HG03558 (cell line): ENCODE data around the gene RIMKLB.
"Not testable (repeated sequence)": the region's sequence is repeated elsewhere in the genome, so short reads cannot be mapped to it uniquely, and the experiment has no call there.

Source experiments
- ATAC-seq: cut with Tn5 transposase; IDR thresholded peaks from one replicate; pipeline ENCODE4 v1.9.1; 2021; ENCODE audit warnings: moderate number of reproducible peaks; ENCODE audit not compliant: unreplicated experiment; ENCODE audit errors: extremely low read depth

The RIMKLB gene

DNA sequence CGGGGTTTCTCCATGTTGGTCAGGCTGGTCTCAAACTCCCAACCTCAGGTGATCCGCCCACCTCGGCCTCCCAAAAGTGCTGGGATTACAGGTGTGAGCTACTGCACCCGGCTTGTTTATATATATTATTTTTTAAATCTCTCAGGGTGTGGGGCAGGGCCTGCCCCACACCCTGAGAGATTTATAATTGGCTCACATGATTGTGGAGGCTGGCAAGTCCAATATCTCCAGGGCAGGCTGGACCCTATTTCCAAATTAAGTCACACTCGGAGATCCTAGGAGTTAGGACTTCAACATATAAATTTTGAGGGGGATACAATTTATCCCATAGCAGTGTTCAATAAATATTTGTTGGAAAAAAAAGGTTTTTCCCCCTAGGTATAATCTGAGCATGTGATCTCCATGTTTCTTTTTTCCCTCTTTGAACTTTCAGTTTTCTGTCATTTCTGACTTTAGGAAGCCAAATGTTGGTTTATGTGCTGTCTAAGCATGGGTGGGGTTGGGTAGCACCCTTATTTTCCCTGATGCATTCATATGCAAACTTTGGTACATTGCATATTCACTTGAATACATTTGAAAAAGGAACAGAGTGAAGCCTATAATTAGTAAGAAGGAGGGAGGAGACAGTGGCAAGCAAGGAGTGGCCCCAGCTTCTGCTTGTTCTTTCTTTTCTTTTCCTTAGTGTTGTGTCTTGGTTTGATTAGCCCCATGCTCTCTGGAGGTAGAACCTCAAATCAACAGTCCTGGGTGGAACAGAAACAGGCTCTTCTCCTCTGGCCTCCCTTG is 116.0 kb downstream of the RIMKLB start:
- ATAC-seq, result no peak

DNA sequence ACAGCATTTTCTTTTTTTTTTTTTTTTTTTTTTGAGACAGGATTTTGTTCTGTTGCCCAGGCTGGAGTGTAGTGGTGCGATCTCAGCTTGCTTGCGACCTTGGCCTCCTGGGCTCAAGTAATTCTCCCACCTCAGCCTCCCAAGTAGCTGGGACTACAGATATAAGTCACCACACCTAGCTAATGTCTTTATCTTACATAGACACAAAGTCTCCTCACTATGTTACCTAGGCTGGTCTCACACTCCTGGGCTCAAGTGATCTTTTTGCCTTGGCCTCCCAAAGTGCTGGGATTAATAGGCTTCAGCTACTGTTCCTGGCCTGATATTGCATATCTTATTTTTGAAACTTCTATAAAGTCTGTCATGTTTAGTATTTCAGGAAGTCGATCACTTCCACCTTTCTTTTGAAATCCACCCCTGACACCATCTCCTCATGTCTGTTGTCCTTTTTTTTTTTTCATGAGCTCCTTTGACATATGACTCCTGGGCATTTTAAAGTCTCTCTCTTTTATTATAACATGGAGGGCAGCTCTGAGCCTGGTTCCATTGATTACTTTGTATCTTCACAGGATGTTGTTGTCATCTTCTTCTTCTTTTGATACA is 118.8 kb downstream of the RIMKLB start:
- no peak for ATAC-seq

DNA sequence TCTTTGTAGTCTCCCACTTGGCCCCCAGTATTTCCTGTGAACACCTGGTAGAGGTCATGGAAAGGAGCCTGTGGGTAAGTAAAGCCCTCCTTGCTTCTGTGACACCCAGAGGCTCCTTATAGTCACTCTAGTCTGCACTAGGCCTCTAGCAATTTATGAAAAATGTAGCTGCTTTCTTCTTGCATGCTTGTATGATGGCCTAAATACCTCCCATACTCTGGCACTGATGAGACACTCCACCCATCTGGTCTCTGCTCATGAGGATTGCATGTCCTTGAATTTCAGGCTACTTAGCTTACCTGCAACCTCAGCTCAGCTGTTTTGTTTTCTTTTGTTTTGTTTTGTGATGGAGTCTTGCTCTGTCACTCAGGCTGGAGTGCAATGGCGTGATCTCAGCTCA is 120.1 kb downstream of the RIMKLB start:
- ATAC-seq, result no peak

DNA sequence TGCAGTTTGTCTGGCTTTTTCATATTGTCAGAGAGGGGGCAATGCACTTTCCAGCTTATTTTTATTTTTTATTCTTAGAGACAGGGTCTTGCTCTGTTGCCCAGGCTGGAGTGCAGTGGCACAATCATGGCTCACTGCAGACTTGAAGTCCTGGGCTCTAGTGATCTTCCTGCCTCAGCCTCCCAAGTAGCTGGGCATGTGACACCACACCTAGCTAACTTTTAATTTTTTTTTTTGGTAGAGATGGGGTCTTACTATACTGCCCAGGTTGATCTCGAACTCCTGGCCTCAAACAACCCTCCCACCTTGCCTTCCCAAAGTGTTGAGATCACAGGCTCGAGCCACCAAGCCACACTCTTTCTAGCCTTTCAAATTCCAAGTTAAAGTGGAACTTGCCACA is 120.7 kb downstream of the RIMKLB start:
- no peak for ATAC-seq

DNA sequence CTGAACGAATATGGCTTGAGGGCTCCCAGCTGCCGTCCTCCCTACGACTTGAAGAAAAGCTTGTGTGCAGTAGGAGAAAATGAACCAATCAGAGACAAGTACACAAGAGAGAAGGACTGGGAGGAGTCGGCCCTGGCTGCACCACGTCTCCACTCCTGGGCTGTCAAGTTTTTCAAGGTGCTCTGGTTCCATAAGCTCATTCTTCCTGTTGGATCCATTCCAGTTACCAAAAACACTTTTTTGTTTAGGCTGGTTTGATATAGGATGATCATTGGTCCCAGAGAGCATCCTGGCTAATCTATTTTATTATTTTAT is 121.8 kb downstream of the RIMKLB start:
- no peak for ATAC-seq

DNA sequence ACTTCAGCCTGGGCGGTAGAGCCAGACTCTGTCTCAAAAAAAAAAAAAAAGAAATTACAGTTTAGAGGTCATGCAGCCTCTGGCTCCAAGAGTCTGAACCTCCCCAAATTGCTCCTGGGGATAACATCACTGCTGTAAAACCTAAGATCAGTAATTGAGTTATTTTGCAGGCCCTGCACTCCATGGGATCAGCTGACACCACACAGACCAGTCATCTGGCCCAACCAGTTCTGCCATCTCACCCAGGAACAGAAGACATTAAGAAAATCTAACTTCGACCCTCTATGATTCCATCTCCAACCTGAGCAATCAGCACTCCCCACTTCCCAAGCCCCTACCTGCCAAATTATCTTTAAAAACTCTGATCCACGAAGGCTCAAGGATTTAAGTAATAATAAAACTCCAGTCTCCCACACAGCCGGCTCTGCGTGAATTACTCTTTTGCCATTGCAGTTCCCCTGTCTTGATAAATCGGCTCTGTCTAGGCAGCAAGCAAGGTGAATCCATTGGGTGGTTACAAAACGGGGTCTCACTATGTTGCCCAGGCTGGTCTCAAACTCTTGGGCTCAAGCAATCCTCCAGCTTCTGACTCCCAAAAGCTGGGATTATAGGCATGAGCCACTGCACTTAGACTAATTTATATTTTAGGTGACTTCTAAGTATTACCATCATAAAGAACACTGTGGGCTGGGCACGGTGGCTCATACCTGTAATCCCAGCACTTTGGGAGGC is 123.1 kb downstream of the RIMKLB start:
- not testable (repeated sequence) for ATAC-seq

DNA sequence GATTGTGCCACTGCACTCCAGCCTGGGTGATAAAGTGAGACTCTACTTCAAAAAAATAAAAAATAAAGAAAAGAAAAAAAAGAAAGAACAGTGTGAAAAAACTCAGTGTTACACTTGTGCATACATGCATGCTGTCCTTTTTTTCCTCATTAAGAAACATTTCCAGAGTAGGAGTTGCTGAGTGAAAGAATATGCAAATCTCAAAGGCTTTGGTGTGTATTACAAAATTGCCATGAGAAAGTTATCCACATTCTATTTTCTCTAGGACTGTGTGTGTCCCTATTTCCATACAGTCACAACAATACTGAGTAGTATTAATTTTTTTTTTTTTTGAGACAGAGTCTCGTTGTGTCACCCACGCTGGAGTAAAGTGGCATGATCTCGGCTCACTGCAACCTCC is 123.8 kb downstream of the RIMKLB start:
- ATAC-seq, result no peak

DNA sequence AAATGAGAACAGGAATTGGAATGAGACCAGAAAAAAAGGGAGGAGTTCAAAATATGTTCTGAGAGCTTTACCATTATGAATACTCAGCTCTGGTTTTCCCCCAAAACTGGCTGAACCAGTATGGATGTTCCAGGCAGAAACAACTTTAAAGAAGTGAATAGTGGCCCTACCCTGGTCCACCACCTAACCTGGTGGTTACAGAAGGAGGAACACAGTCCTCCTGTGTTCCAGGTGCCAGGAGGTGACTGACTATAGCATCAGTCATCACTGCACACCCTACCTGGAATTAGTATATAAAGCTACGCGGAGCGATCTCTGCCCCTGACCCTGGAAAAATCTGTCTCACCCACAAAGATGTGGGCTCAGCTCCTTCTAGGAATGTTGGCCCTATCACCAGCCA is 124.5 kb downstream of the RIMKLB start, which contains the start of gene A2ML1:
Gene A2ML1, plus strand, starts transcription at position 324 of the 400 bp plus-strand sequence. Its CDS starts 31 bp downstream, at position 355.
- ATAC-seq, result no peak

DNA sequence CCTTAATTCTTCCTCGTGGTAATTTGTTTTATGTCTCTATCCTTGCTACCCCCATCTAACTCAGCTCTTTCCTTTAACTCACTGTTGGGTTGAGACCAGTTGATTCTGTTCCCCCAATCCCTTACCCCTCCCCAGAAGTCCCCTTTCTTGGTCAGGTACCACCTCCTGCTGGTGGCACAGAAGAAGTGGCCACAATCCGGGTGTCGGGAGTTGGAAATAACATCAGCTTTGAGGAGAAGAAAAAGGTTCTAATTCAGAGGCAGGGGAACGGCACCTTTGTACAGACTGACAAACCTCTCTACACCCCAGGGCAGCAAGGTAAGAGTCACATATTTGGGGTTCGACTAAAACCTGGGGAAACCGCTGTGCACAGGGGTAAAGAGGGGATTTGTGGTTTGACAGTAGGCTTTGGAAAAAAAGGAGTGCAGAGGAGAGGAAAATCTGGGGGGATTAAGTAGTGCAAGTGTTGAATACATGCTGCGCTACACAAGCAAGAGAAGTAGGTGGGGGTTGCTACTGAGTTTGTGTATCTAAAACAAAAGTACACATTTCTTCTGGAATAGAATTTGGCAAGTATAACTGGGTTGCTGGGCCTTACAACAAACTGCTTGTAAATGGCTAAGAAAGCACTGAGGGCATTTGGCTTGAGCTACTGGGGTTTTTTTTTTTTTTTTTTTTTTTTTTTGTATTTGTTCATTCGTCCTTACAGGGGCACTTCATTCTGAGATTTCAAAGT is 125.9 kb downstream of the RIMKLB start:
- ATAC-seq, result no peak

DNA sequence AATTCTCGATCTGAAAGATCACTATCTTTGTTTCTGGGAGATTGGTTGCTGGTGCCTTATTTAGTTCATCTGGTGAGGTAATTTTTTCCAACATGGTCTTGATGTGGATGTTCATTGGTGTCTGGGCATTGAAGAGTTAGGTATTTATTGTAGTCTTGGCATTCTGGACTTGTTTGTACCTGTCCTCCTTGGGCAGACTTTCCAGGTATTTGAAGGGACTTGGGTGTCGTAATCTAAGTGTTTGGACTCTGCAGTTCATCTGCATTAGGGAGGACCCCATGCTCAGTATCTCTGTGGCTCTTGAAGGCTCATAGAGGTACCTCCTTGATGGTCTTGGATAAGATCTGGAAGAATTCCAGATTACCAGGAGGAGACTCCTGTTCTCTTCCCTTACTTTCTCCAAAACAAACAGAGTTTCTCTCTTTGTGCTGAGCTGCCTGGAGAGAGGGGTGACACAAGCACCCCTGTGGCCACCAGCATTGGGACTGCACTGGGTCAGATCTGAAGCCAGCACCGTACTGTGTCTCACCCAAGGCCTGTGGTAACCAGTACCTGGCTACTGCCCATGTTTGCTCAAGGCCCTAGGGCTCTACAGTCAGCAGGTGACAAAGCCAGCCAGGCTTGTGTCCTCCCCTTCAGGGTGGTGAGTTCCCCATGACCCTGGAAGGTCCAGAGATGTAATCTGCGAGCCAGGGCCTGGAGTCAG is 129.9 kb downstream of the RIMKLB start:
- ATAC-seq, result no peak

DNA sequence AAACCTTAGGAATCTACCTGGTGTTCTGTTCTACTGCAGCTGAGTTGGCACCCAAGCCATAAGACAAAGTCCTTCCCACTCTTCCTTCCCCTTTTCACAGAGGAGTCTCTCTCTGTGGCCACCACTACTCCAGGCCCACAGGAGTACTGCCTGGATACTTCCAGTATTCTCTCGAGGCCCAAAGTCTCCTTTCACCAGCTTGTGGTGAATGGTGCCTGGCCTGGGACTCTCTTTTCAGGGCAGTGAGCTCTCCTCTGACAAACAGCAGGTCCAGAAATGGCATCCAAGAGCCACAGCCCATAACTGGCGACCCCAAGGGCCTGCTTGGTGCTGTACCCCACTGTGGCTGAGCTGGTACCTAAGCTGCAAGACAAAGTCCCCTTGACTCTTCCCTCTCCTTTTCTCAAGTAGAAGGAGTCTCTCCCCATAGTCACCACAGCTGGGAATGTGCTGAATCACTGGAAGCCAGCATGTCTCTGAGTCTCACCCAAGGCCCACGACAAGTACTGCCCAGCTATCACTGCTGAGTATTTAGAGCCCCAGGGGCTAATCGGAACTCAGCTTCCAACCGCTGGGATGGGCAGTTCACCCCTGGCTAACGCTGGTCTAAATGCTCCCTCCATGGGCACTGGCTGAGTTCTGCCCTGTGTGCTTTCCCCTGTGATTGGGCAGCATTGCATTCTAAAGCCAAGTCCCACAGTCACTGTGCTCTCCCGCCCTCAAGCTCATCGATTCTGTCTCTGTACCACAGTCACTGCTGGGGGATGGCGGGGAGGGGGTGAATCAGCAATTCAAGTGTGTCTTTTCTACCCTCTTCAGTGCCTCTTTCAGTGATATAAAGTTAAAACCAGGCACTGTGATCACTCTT is 130.7 kb downstream of the RIMKLB start:
- no peak for ATAC-seq

DNA sequence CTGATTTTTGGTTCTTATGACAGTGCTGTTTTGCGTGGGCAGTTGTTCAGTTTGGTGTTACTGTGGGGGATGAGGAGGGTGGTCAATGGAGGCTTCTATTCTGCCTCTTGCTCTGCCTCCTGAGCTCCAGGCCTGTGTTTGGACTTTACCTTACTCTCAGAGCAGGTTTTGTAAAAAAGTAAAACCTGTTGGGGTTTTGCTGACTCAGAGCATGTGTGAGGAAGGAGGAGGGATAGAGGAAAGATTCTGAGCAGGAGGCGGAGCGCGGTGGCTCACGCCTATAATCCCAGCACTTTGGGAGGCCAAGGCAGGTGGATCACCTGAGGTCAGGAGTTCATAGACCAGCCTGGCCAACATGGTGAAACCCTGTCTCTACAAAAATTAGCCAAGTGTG is 131.3 kb downstream of the RIMKLB start:
- no peak for ATAC-seq

DNA sequence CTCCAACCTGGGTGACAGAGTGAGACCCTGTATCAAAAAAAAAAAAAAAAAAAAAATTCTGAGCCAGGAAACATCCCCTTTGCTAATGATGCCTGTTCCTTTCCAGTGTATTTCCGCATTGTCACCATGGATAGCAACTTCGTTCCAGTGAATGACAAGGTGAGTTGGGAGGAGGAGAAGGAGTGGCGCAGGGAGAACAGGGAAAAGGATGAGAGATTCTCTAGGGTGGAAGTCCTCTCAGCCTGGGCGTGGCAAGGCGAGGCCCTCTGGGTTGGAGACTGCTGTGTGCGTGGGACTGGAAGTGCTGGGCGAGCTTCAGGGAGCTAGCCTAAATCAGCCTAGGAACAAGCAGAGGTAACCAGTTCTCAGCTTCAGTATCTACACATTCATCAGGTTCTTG is 131.8 kb downstream of the RIMKLB start:
- no peak for ATAC-seq

DNA sequence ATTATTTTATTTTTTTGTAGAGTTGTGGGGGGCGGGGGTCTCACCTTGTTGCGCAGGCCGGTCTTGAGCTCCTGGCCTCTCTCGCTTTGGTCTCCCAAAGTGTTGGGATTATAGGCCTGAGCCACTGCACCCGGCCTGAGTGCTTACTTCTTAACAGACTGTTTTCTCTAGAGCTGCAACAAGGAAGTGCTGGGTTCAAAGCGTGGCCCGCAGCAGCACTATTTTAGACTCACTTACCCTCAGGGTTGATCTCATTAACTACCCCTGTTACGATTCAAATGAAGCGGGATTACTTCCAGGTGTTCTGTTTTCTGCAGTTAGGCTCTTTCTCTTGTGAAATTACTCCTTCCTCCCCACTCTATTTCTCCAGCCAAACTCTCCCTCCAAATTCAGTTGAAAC is 133.3 kb downstream of the RIMKLB start:
- no peak for ATAC-seq

DNA sequence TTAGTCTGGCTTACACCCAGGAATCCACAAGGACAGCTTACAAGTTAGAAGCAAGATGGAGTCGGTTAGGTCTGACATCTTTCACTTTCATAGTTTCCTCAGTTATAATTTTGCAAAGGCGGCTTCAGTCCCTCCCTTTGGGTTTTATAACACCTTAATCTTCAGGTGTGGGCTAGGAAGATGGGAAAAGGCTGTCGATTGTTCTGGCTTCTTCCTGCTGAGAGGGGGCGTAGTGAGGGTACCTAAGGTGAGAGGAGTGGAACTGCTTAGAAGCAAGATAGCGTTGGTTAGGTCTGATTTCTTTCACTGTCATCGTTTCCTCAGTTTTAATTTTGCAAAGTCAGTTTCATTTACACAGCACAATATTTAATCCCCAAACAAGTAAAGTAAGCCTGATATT is 134.7 kb downstream of the RIMKLB start:
- no peak for ATAC-seq
